Measurements from ENCODE around the gene LRP2BP.
A peak's percentile ranks its signal among the peaks of the same experiment; 100 is the strongest.

LRP2BP gene

GRCh38 chr4:185395238-185395955 lies at the start of gene LRP2BP:
TSS of gene LRP2BP (minus strand) at chr4:185395924. CDS start at chr4:185378186, 17,738 bp downstream.
- DNase-seq, result peak; percentile 43

- no peak for DNase-seq
Measured at GRCh38 chr4:185445209-185445608, 49.5 kb upstream of the LRP2BP start.

DNA sequence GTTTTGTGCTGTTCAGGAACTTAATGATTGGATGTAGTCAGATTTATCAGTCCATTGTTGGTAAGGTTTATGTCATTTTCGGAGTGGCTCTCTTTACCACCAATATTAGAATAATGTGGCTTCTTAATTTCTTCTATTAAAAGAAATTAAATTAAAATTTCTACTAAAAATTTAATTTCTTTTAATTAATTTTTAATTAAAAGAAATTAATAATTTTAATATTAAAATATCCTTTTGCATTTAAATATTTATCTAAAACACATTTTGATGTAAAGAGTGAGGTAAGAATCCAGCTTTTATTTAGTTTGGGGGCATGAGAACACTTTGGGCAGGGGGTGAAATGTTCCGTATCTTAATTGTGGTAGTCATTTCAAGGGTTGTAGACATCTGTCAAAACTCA lies 45.8 kb upstream of the LRP2BP start:
- DNase-seq, result no peak

- no peak for DNase-seq
Measured at GRCh38 chr4:185437809-185438208, 42.1 kb upstream of the LRP2BP start.

- DNase-seq, result no peak
Measured at GRCh38 chr4:185435466-185435865, 39.7 kb upstream of the LRP2BP start.

DNA sequence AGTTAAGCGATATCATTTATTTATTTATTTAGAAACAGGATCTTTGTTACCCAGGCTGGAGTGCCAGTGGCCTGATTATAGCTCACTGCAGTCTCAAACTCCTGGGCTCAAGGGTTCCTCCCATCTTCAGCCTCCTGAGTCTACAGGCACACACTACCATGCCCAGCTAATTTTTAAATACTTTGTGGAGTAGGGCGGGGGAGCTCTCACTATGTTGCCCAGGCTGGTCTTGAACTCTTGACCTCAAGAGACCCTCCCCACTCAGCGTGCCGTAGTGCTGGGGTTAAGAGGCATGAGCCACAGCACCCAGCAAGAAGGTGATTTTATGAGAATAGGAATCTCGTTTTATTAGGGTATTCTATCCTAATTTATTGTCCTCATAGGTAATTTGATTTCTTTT lies 33.9 kb upstream of the LRP2BP start:
- no peak for DNase-seq

GRCh38 chr4:185426960-185427688 lies 31.4 kb upstream of the LRP2BP start:
- DNase-seq, result no peak

GRCh38 chr4:185425647-185426352 lies 30.1 kb upstream of the LRP2BP start, which contains the start of gene UFSP2:
TSS of gene UFSP2 (minus strand) at chr4:185425964. CDS start at chr4:185425868, 96 bp downstream.
- DNase-seq, result peak; percentile 94

DNA sequence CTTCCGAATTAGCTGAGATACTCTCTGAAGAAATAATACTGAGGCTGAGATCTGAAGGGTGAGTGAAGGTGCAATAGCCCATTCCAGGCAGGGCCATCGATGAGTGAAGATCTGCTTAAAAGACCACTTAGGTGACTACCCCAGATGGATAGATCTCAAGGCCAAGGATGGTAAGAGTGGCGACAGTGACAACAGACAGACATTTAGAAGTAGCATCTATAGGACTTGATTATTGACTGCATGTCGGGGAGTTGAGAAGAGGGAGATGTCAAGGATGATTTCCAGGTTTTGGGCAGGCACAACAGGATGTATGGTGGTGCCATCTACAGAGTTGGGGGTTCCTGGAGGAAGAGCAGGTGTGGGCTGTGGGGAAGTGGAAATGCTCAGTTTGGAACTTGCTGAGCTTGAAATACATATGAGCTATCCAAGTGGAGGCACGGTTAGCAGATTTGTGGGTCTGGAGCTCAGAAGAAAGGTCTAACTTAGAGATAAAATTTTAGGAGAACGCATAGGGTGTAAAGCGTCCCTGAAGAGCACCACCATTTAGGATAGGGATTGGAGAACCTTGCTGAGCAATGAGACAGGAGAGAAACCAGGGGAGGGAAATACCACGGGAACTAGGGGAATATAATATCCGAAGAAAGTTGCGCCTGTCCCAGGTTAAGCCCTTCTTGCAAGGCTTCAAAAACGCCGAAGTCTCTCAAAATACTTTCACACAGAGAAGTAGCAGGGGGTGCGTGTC lies 29.4 kb upstream of the LRP2BP start:
- no peak for DNase-seq

DNA sequence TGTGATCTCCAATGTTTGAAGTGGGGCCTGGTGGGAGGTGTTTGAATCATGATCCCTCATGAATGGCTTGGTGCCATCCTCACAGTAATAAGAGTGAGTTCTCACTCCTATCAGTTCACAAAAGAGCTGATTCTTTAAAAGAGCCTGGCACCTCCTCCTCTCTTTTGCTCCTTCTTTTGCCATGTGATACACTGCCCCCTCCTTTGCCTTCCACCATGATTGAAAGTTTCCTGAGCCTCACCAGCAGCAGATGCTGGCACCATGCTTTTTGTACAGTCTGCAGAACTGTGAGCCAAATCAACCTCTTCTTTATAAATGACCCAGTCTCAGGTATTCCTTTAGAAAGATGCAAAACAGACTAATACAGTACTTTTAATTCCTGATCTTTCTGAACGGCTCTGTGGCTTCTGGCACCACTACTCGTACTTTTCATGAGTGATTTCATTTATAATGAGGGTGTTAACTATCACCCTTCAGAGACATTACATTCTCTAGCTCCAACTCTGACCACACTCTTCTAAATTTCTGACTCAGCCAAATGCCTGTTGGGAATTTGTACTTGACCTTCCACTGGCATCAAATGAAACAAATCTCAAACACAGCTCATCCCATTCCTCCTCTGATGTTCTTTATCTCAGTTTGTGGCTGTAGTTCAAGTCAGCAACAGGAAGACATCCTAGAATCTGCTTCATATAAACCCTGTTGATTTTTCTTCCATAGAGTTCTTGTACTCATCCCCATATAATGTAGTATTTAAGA lies 25.8 kb upstream of the LRP2BP start:
- DNase-seq, result no peak

GRCh38 chr4:185416955-185417354 lies 21.2 kb upstream of the LRP2BP start:
- DNase-seq, result no peak

DNA sequence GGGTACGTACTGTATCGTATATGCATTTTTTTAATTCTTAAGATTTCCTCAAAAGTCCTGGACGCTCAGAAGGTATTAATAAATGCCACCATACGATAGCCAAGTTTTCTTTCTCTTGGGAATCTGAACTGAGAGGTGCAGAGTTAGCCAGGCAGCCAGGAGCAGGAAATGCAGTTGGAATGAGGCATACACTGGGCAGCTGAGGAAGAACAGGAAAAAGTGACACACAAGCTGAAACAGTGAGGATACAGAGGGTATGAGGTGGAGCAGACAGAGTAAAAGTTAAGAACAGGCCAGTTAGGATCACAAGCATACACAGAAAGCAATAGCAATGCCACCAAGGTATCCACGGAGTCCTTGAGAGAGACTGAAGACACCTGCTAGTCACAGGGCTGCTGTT lies 16.7 kb upstream of the LRP2BP start:
- DNase-seq, result no peak

DNA sequence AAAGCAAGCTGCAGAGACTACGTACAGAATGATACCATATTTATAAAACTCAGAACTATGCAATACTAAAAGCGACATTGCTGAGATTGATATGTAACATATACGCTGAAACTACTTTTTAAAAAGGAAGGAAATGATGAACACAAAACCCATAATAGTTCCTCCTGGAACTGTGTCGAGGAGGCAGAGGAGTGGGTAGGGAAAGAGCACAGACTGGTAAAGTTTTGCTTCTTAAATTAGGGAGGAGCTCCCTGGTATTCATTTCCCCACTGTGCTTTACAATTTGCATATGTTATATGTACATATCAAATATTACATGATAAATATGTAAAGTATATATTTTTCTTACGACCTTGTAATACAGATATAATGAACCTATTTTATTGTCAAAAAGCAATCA lies 16.1 kb upstream of the LRP2BP start:
- DNase-seq, result no peak

DNA sequence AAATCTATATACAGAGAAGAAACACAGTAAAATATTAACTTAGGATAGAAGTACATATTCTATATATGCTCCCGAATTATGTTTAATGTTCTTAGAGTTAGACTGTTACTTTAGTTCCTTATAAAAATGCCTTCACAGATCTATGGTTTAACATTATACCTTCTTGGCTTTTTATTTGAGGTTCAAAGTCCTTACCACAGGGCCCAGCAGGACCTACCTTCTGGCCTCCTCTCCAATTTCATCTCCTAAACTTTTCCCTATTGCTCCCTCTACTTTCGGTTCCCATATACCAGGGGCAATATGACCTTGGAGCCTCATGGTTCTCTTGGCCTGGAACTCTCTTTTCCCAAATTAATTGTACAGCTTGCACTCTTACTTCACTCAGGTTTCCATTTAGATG lies 12.7 kb upstream of the LRP2BP start:
- no peak for DNase-seq

DNA sequence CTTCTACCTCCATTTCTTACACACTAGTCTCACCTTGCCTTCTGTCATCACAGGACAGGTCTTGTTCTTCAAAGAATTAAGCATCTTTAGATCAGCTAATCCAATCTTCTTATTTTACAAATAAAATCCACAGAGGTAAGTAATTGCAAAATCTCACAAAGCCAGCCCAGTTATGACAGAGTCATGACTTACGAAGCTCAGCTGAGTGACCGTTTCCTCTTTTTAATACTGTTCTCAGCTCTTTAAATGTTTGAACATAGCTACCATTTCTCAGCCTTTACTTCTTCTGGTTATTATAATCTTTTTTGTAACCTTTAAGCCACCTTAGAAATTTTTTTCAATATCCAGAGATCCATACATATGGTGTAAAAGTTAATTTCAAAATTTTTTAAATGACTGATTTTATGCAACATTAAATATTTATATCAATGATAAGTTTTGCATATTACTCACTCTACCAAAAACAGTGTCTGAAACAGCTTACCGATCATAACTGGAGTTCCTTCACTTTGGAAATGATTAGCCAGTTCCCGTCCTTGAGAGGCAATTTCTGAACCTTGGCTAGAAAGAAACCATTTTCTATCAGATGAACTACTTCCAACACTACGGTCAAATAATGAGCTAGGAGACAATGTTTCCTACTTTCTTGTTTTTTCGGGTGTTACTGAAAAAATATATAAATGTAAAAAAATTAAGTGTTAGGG lies 9.7 kb upstream of the LRP2BP start:
- DNase-seq, result no peak

- DNase-seq, result no peak
Measured at GRCh38 chr4:185404031-185404430, 8.3 kb upstream of the LRP2BP start.

DNA sequence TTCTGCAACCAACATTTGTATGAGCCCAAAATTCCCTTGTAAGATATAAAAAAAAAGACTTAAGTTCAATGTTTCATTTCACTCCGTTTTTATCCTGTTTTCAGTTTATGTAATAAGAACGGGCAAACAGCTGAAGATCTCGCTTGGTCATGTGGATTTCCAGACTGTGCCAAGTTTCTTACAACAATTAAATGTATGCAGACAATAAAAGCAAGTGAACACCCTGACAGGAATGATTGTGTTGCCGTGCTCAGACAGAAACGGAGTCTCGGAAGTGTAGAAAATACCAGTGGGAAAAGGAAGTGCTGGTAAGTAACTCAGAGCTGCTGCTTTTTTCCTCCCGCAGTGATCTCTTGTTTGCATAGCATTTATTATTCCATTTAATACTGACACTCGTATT lies 3.7 kb upstream of the LRP2BP start:
- no peak for DNase-seq

GRCh38 chr4:185398618-185399017 lies 2.9 kb upstream of the LRP2BP start:
- DNase-seq, result no peak

GRCh38 chr4:185396724-185397385 lies 1.1 kb upstream of the LRP2BP start, which contains the start of gene ANKRD37:
TSS of gene ANKRD37 (plus strand) at chr4:185396841. CDS start at chr4:185396924, 83 bp downstream.
- no peak for DNase-seq

DNA sequence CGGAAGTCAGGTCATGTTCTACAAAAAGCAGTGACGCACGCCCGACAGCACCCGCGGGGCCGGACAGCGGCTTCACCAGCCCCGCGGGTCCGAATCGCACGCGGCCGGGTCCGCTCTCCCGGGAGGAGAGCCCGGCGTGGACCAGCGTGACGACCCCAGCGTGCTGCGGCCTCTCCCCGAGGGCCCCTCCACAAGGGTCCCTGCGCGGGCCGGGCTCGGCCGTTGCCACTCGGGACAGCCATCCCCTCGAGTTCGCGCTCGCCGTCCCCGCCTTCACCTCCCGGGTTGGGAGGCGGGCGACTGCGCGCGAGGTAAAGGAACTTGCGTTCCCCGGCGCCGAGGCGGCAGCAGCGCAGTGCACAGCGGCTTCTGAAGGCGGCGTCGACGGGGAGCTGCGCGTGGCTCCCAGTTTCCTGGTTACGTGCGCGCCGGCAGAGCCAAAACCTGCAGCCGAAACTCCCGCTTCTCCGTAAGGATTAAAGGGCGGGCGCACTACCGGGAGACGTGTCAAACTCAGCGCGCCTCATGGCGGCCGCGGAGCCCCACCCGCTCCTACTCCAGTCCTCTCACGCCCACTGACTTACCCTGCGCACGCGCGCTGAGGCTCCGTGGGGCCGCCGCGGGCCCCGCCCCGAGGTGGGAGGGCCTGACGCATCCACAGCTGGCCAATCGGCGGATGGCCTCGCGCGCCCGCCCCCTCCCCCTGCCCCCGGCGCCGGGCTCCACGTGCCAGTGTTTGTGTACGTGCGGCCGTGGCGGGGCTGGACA lies 416 bp upstream of the LRP2BP start:
- peak; percentile 98 for DNase-seq

All from CD4-positive, alpha-beta T cell treated with Interleukin-10 for 1 hour (primary cell).